GM19328 (cell line): ENCODE data around the gene MPST.
"Not testable (repeated sequence)": the region's sequence is repeated elsewhere in the genome, so short reads cannot be mapped to it uniquely, and the experiment has no call there.

Experiments used
- ATAC-seq: cut with Tn5 transposase; IDR thresholded peaks from one replicate; pipeline ENCODE4 v1.9.1; 2021; ENCODE audit warnings: mild to moderate bottlenecking, moderate library complexity; ENCODE audit not compliant: unreplicated experiment

Gene MPST

GRCh38 chr22:37059876-37060449 is 40.4 kb downstream of the MPST start:
- ATAC-seq: no peak

- no peak for ATAC-seq
Measured at GRCh38 chr22:37060801-37061610, 41.5 kb downstream of the MPST start.

GRCh38 chr22:37061611-37062375 is 42.3 kb downstream of the MPST start:
- ATAC-seq: no peak

GRCh38 chr22:37062376-37062675 is 42.8 kb downstream of the MPST start:
- no peak for ATAC-seq

- ATAC-seq: no peak
Measured at GRCh38 chr22:37062702-37063381, 43.3 kb downstream of the MPST start.

GRCh38 chr22:37063431-37064420 is 44.2 kb downstream of the MPST start:
- ATAC-seq: no peak

GRCh38 chr22:37064553-37064952 is 45.0 kb downstream of the MPST start:
- no peak for ATAC-seq

- no peak for ATAC-seq
Measured at GRCh38 chr22:37065180-37065579, 45.6 kb downstream of the MPST start.

- no peak for ATAC-seq
Measured at GRCh38 chr22:37065961-37066360, 46.4 kb downstream of the MPST start.

- no peak for ATAC-seq
Measured at GRCh38 chr22:37067428-37067827, 47.9 kb downstream of the MPST start.

- no peak for ATAC-seq
Measured at GRCh38 chr22:37068859-37069258, 49.3 kb downstream of the MPST start.

- ATAC-seq: no peak
Measured at GRCh38 chr22:37069319-37069718, 49.8 kb downstream of the MPST start.

GRCh38 chr22:37069719-37070118 is 50.2 kb downstream of the MPST start:
- ATAC-seq: no peak

GRCh38 chr22:37070334-37070733 is 50.8 kb downstream of the MPST start:
- ATAC-seq: no peak

GRCh38 chr22:37070744-37071143 is 51.2 kb downstream of the MPST start:
- ATAC-seq: no peak

- ATAC-seq: not testable (repeated sequence)
Measured at GRCh38 chr22:37071850-37072592, 52.5 kb downstream of the MPST start.

GRCh38 chr22:37072673-37073072 is 53.1 kb downstream of the MPST start:
- ATAC-seq: no peak

- ATAC-seq: no peak
Measured at GRCh38 chr22:37074537-37074936, 55.0 kb downstream of the MPST start.

- ATAC-seq: no peak
Measured at GRCh38 chr22:37075046-37075445, 55.5 kb downstream of the MPST start.
